Esophagus muscularis mucosa (tissue), 4 donors: ENCODE data around the gene MARVELD2. TPM values are rescaled to one million over a fixed set of nuclear protein-coding genes. Genes with fewer than 3 reads are reported as not detected.
"Not testable (repeated sequence)": the region's sequence is repeated elsewhere in the genome, so short reads cannot be mapped to it uniquely, and the experiment has no call there.

ENCODE experiments used
- DNase-seq: peaks from one replicate; pipeline ENCODE4 v3.0.0-alpha.2; 2017; ENCODE audit errors: extremely low spot score
- H3K27ac ChIP-seq, 4 donors: fragments of 200-600 bp; sonication (generic); replicated peaks in 1 of 4; 1 replicate in 3 of 4; 2 replicates in 1 of 4; pipeline ENCODE4 v1.5.1; 2016 to 2019; ENCODE audit warnings: mild to moderate bottlenecking in 1 of 4
- H3K27me3 ChIP-seq, 4 donors: fragments of 200-600 bp; sonication (generic); one replicate each; pipeline versions ENCODE4 v1.5.1 to v1.6.0; 2016 to 2019
- H3K36me3 ChIP-seq, 4 donors: fragments of 200-600 bp; sonication (generic); one replicate each; pipeline ENCODE4 v1.5.1; 2016 to 2019
- H3K4me1 ChIP-seq, 4 donors: fragments of 200-600 bp; sonication (generic); one replicate each; pipeline ENCODE4 v1.5.1; 2016 to 2019
- H3K4me3 ChIP-seq, 4 donors: fragments of 200-600 bp; sonication (generic); 1 replicate in 2 of 4; 2 replicates in 2 of 4; pipeline ENCODE4 v1.5.1; 2016 to 2019; ENCODE audit warnings: mild to moderate bottlenecking in 4 of 4, moderate library complexity in 1 of 4
- H3K9me3 ChIP-seq, 4 donors: fragments of 200-600 bp; sonication (generic); 1 replicate in 3 of 4; 2 replicates in 1 of 4; pipeline ENCODE4 v1.5.1; 2016 to 2019
- CTCF ChIP-seq, 3 experiments: fragments of 200-600 bp in 2 of 3; fragments of 450-650 bp in 1 of 3; sonication (generic) in 2 of 3; IDR thresholded peaks; one replicate each; pipeline ENCODE4 v1.5.1; 2017 to 2019; ENCODE audit warnings: antibody characterized with exemption in 3 of 3, mild to moderate bottlenecking in 2 of 3, moderate library complexity in 1 of 3
- EP300 ChIP-seq: sonication (generic); formaldehyde crosslinking; IDR thresholded peaks from one replicate; pipeline ENCODE4 v1.6.1; 2017; ENCODE audit warnings: antibody characterized with exemption
- POLR2A ChIP-seq: fragments of 450-650 bp; IDR thresholded peaks from one replicate; pipeline ENCODE4 v1.6.1; 2017; ENCODE audit warnings: antibody characterized with exemption, moderate library complexity, mild to moderate bottlenecking, low read depth
- POLR2AphosphoS5 ChIP-seq, 2 donors: sonication (generic); formaldehyde crosslinking; IDR thresholded peaks; one replicate each; pipeline ENCODE4 v1.6.1; 2017; ENCODE audit warnings: antibody characterized with exemption in 2 of 2
- WGBS: methylation state at CpG from one replicate; pipeline ENCODE4 v1.1.5; 2018; 5-methylcytosine and 5-hydroxymethylcytosine counted together
- intact Hi-C: fragments of 100-400 bp; cut with DNase I; formaldehyde crosslinking; loops from one replicate; pipeline ENCODE4 v1.15.1; 2023
- total RNA-seq, 4 donors: library from RNA; depleted of rRNA; stranded (reverse); fragments of >200 nt; gene quantifications; one replicate each; pipeline versions ENCODE4 v1.1.0 to v1.2.1, GENCODE V29; 2016

MARVELD2 gene
- total RNA-seq: 1 to 10 TPM in 1 of 4 donors, under 1 TPM in 3; 0.42 to 1.0 (median 0.93) TPM

- DNase-seq: no peak
- peaks cover 11 to 40% (median 26%) of the 10 kb centered on the region in 4 donors for H3K36me3 ChIP-seq
Measured at GRCh38 chr5:69414885-69415583, at the start of gene MARVELD2. Gene MARVELD2, plus strand, starts transcription at chr5:69415116. Its CDS starts 4,270 bp downstream, at chr5:69419386.

GRCh38 chr5:69367697-69368279 is 47.1 kb upstream of the MARVELD2 start:
- no peaks in the 10 kb centered on the region for H3K9me3 ChIP-seq
- TF ChIP-seq POLR2AphosphoS5 (IDR thresholded peaks at IDR 0.05) (no peak), POLR2A (no peak)
- 90% methylated on average over 11 of the region's 11 CpGs for WGBS
- peaks cover 34 to 41% (median 36%) of the 10 kb centered on the region in 4 donors for H3K4me1 ChIP-seq
- DNase-seq: no peak
- peak overlapping the region in 2 of 4 donors; percentile 91 to 95 for H3K27ac ChIP-seq
- no peaks in the 10 kb centered on the region for H3K27me3 ChIP-seq
- peaks cover 17 to 44% (median 29%) of the 10 kb centered on the region in 4 donors for H3K36me3 ChIP-seq
- intact Hi-C loops: no loop called here
- H3K4me3 ChIP-seq: peak overlapping the region in 3 of 4 donors; percentile 66 to 99 (median 68)

More at GRCh38 chr5:69414885-69415583, at the start of gene MARVELD2:
- peaks cover 0 to 13% (median 11%) of the 10 kb centered on the region in 4 donors for H3K4me1 ChIP-seq
- no peaks in the 10 kb centered on the region for H3K9me3 ChIP-seq
- TF ChIP-seq CTCF (IDR thresholded peaks at IDR 0.05) (peak in 1 of 3 experiments; percentile 29), EP300 (no peak)
- no peaks in the 10 kb centered on the region for H3K27me3 ChIP-seq
- peak within 1 kb of the TSS; percentile 64 to 69 (median 66) for H3K4me3 ChIP-seq
- 15% methylated on average over 2 of the region's 78 CpGs for WGBS
- H3K27ac ChIP-seq: peak within 1 kb of the TSS in 2 of 4 donors; percentile 24 to 30
- intact Hi-C loops: no loop called here

GRCh38 chr5:69368458-69369339 is 46.2 kb upstream of the MARVELD2 start:
- 4% methylated on average over 20 of the region's 39 CpGs for WGBS
- Histone ChIP-seq H3K36me3 (peaks cover 9 to 36% (median 26%) of the 10 kb centered on the region in 4 donors), H3K4me3 (peak overlapping the region; percentile 66 to 99 (median 69)), H3K27me3 (no peaks in the 10 kb centered on the region), H3K4me1 (peaks cover 34 to 41% (median 36%) of the 10 kb centered on the region in 4 donors), H3K27ac (peak overlapping the region; percentile 89 to 98 (median 93)), H3K9me3 (no peaks in the 10 kb centered on the region)
- TF ChIP-seq POLR2AphosphoS5 (IDR thresholded peaks at IDR 0.05): no peak
- TF ChIP-seq EP300: peak; percentile 6
- TF ChIP-seq POLR2A: no peak
- no peak for TF ChIP-seq CTCF (IDR thresholded peaks at IDR 0.05)
- intact Hi-C loops: no loop called here
- no peak for DNase-seq

- intact Hi-C loops: no loop called here
- H3K27me3 ChIP-seq: no peaks in the 10 kb centered on the region
- 0% methylated on average over 10 of the region's 66 CpGs for WGBS
Measured at GRCh38 chr5:69369340-69370121, 45.4 kb upstream of the MARVELD2 start, which contains the start of the genes AK6, RAD17 and TAF9. Gene AK6, minus strand, starts transcription at chr5:69369520. Its CDS starts 30 bp downstream, at chr5:69369490. Gene RAD17, plus strand, starts transcription at chr5:69369818. Its CDS starts 2,391 bp downstream, at chr5:69372209. Gene TAF9, minus strand, starts transcription at chr5:69369520. Its CDS starts 3,783 bp downstream, at chr5:69365737.

GRCh38 chr5:69370335-69370734 is 44.6 kb upstream of the MARVELD2 start:
- H3K9me3 ChIP-seq, intact Hi-C loops, DNase-seq, H3K27me3 ChIP-seq: not testable (repeated sequence)
- peaks cover 11 to 34% (median 25%) of the 10 kb centered on the region in 4 donors for H3K36me3 ChIP-seq
- H3K4me1 ChIP-seq: peaks cover 34 to 41% (median 36%) of the 10 kb centered on the region in 4 donors
- peak overlapping the region; percentile 89 to 98 (median 93) for H3K27ac ChIP-seq
- peak overlapping the region; percentile 66 to 99 (median 69) for H3K4me3 ChIP-seq
- WGBS: 2% methylated on average over 16 of the region's 16 CpGs

More at GRCh38 chr5:69369340-69370121, 45.4 kb upstream of the MARVELD2 start, which contains the start of the genes AK6, RAD17 and TAF9:
- H3K27ac ChIP-seq: peak within 1 kb of the TSS; percentile 89 to 98 (median 93)
- peak; percentile 98 for DNase-seq
- peak within 1 kb of the TSS; percentile 66 to 99 (median 69) for H3K4me3 ChIP-seq
- TF ChIP-seq CTCF (IDR thresholded peaks at IDR 0.05): peak in 1 of 3 experiments; percentile 4
- TF ChIP-seq POLR2A: peak; percentile 36
- TF ChIP-seq EP300: no peak
- TF ChIP-seq POLR2AphosphoS5 (IDR thresholded peaks at IDR 0.05): peak; percentile 78 to 89
- peaks cover 7 to 34% (median 26%) of the 10 kb centered on the region in 4 donors for H3K36me3 ChIP-seq
- H3K4me1 ChIP-seq: peaks cover 34 to 41% (median 36%) of the 10 kb centered on the region in 4 donors
- H3K9me3 ChIP-seq: no peaks in the 10 kb centered on the region
